ENCODE data around the gene SUFU.

Gene SUFU

DNA sequence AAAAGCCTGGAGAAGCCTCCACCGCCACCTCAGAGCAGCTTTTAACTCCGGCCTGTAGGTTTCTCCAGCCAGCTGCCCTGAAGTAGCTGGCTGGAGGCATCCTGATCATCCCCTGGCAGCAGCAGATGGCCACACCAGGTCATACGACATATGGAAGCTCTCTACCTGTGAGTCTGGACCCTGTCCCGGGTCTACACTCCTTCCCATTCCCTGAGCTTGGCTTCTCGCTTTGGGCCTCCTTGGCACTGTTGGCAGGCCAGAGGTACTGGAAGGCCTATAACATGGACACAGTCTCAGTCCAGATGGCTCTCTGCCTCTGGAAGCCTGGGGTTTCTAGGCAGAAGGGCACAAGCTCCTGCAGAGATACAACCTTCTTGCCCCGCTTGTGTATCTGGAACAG lies 97.0 kb downstream of the SUFU start:
- Histone ChIP-seq H4K20me1 (ENCODE audit: low read depth, low read length) (no peaks in the 10 kb centered on the region), H3K4me2 (ENCODE audit: low read depth, low read length, poor library complexity, severe bottlenecking) (no peak overlapping the region), H3K9ac (ENCODE audit: low read length) (no peak overlapping the region), H3K27ac (ENCODE audit: low read depth, low read length) (no peak overlapping the region), H3K36me3 (ENCODE audit: low read length) (no peaks in the 10 kb centered on the region), H3K27me3 (ENCODE audit: low read length) (no peaks in the 10 kb centered on the region), H3K9me2 (replicated peaks; ENCODE audit: insufficient read depth, low read length) (no peaks in the 10 kb centered on the region), H3F3A (ENCODE audit: insufficient read depth) (no peaks in the 10 kb centered on the region), H3K79me2 (ENCODE audit: insufficient read depth, low read length) (no peaks in the 10 kb centered on the region), H3K9me3 (ENCODE audit: insufficient read depth, low read length) (no peaks in the 10 kb centered on the region), H3K4me3 (ENCODE audit: insufficient read depth, low read length, poor library complexity, severe bottlenecking) (no peak overlapping the region), H2AFZ (ENCODE audit: low read depth, low read length, severe bottlenecking) (no peak overlapping the region)
- TF ChIP-seq EZH2phosphoT487 (conservative IDR thresholded peaks at IDR 0.05; ENCODE audit: low read length): no peak
- TF ChIP-seq, protein P1, sequence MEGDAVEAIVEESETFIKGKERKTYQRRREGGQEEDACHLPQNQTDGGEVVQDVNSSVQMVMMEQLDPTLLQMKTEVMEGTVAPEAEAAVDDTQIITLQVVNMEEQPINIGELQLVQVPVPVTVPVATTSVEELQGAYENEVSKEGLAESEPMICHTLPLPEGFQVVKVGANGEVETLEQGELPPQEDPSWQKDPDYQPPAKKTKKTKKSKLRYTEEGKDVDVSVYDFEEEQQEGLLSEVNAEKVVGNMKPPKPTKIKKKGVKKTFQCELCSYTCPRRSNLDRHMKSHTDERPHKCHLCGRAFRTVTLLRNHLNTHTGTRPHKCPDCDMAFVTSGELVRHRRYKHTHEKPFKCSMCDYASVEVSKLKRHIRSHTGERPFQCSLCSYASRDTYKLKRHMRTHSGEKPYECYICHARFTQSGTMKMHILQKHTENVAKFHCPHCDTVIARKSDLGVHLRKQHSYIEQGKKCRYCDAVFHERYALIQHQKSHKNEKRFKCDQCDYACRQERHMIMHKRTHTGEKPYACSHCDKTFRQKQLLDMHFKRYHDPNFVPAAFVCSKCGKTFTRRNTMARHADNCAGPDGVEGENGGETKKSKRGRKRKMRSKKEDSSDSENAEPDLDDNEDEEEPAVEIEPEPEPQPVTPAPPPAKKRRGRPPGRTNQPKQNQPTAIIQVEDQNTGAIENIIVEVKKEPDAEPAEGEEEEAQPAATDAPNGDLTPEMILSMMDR (IDR thresholded peaks at IDR 0.05; ENCODE audit: insufficient read depth, low read length, poor library complexity, severe bottlenecking): no peak

DNA sequence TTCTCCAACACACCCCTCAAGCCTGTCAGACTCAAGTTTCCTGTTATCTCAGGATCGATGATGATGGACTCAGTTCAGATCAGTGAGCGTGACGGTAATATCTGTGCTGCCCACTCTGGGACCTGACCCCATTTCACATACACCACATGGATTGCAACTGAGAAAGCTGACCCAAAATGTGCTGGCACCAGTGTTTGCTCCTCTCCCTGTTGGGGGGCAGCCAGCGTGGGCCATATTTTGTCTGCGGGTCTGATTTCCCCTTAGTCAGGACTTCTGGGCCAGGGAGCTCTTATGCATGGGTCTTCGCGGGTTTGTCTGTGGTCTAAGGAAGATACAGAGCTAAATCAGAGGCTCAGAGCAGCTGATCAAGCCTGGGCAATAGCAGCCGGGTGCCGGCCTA lies 97.9 kb downstream of the SUFU start:
- H4K20me1 ChIP-seq (ENCODE audit: low read depth, low read length): no peaks in the 10 kb centered on the region
- no peak overlapping the region for H3K4me3 ChIP-seq (ENCODE audit: insufficient read depth, low read length, poor library complexity, severe bottlenecking)
- no peaks in the 10 kb centered on the region for H3F3A ChIP-seq (ENCODE audit: insufficient read depth)
- TF ChIP-seq EZH2phosphoT487 (conservative IDR thresholded peaks at IDR 0.05; ENCODE audit: low read length): no peak
- H3K27me3 ChIP-seq (ENCODE audit: low read length): no peaks in the 10 kb centered on the region
- no peak overlapping the region for H2AFZ ChIP-seq (ENCODE audit: low read depth, low read length, severe bottlenecking)
- H3K27ac ChIP-seq (ENCODE audit: low read depth, low read length): no peak overlapping the region
- H3K9ac ChIP-seq (ENCODE audit: low read length): no peak overlapping the region
- no peaks in the 10 kb centered on the region for H3K9me3 ChIP-seq (ENCODE audit: insufficient read depth, low read length)
- no peak overlapping the region for H3K4me2 ChIP-seq (ENCODE audit: low read depth, low read length, poor library complexity, severe bottlenecking)
- H3K36me3 ChIP-seq (ENCODE audit: low read length): no peaks in the 10 kb centered on the region
- H3K79me2 ChIP-seq (ENCODE audit: insufficient read depth, low read length): no peaks in the 10 kb centered on the region
- no peaks in the 10 kb centered on the region for H3K9me2 ChIP-seq (replicated peaks; ENCODE audit: insufficient read depth, low read length)

DNA sequence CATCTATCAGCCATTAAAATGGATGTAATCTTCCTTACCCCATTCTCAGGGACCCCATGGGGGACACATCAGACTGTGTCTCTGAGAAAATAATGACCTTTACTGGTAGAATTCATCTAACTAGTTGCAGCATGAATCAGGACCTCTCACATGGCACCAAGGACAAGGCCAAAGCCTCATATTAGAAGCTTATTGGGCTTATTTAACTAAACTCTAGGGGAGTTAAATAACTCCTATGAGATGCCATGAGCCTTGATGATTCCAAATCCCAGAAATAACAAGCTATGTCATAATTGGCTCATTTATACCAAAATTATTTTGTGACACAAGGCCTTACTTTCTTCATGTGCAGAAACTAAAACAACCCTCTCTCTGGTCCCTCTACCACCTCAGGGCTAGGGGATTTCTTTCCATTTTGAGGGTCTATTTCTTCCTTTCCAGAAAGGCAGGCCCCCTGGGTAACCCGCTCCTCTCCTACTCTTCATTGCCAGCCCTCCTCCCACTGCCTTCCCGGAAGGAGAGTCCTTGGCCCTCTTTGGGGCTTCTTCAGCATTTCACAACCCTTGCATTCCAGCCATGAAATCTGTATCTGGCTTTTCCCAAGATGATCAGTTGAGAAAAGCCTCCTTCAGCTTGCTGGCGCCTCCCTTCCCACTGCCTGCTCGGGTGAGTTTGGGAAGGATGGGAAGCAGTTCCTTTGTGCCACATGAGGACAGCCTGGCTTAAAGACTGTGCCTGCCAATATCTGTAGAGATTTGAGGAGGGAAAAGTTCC lies 98.7 kb downstream of the SUFU start:
- no peaks in the 10 kb centered on the region for H4K20me1 ChIP-seq (ENCODE audit: low read depth, low read length)
- no peak overlapping the region for H3K4me3 ChIP-seq (ENCODE audit: insufficient read depth, low read length, poor library complexity, severe bottlenecking)
- no peak overlapping the region for H3K4me2 ChIP-seq (ENCODE audit: low read depth, low read length, poor library complexity, severe bottlenecking)
- no peaks in the 10 kb centered on the region for H3F3A ChIP-seq (ENCODE audit: insufficient read depth)
- no peak overlapping the region for H3K9ac ChIP-seq (ENCODE audit: low read length)
- no peak overlapping the region for H2AFZ ChIP-seq (ENCODE audit: low read depth, low read length, severe bottlenecking)
- H3K27ac ChIP-seq (ENCODE audit: low read depth, low read length): no peak overlapping the region
- H3K27me3 ChIP-seq (ENCODE audit: low read length): no peaks in the 10 kb centered on the region
- H3K9me2 ChIP-seq (replicated peaks; ENCODE audit: insufficient read depth, low read length): no peaks in the 10 kb centered on the region
- TF ChIP-seq, protein P1 (IDR thresholded peaks at IDR 0.05; ENCODE audit: insufficient read depth, low read length, poor library complexity, severe bottlenecking): no peak
- no peak for TF ChIP-seq EZH2phosphoT487 (conservative IDR thresholded peaks at IDR 0.05; ENCODE audit: low read length)
- no peaks in the 10 kb centered on the region for H3K79me2 ChIP-seq (ENCODE audit: insufficient read depth, low read length)
- no peaks in the 10 kb centered on the region for H3K36me3 ChIP-seq (ENCODE audit: low read length)
- no peaks in the 10 kb centered on the region for H3K9me3 ChIP-seq (ENCODE audit: insufficient read depth, low read length)

DNA sequence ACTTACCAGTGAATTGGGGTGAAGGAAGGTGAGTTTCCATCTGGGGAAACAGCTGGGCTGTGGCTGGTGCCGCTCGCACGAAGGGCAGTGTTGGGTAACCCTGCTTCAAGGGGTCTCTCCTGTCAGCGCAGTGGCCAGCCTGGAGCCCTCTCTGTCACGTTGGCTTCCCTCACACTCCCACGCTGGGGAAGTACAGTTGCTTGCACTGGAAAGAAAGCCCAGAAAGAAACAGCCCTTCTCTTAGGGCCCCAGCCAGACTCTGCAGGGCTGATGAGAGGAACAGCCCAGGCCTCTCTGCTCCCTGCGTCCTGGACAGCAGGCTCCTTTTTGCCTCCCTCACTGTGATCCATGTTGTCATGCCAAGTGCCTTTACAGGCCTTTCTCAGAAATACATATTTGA lies 100.2 kb downstream of the SUFU start:
- H3F3A ChIP-seq (ENCODE audit: insufficient read depth): no peaks in the 10 kb centered on the region
- no peaks in the 10 kb centered on the region for H3K27me3 ChIP-seq (ENCODE audit: low read length)
- H3K79me2 ChIP-seq (ENCODE audit: insufficient read depth, low read length): no peaks in the 10 kb centered on the region
- no peaks in the 10 kb centered on the region for H4K20me1 ChIP-seq (ENCODE audit: low read depth, low read length)
- H3K9ac ChIP-seq (ENCODE audit: low read length): no peak overlapping the region
- H3K4me3 ChIP-seq (ENCODE audit: insufficient read depth, low read length, poor library complexity, severe bottlenecking): no peak overlapping the region
- H3K9me2 ChIP-seq (replicated peaks; ENCODE audit: insufficient read depth, low read length): no peaks in the 10 kb centered on the region
- no peak overlapping the region for H3K27ac ChIP-seq (ENCODE audit: low read depth, low read length)
- no peaks in the 10 kb centered on the region for H3K36me3 ChIP-seq (ENCODE audit: low read length)
- H3K4me2 ChIP-seq (ENCODE audit: low read depth, low read length, poor library complexity, severe bottlenecking): no peak overlapping the region
- H2AFZ ChIP-seq (ENCODE audit: low read depth, low read length, severe bottlenecking): no peak overlapping the region
- no peaks in the 10 kb centered on the region for H3K9me3 ChIP-seq (ENCODE audit: insufficient read depth, low read length)
- no peak for TF ChIP-seq EZH2phosphoT487 (conservative IDR thresholded peaks at IDR 0.05; ENCODE audit: low read length)
- TF ChIP-seq, protein P1 (IDR thresholded peaks at IDR 0.05; ENCODE audit: insufficient read depth, low read length, poor library complexity, severe bottlenecking): no peak

All from SU-DHL-6 (cell line).